Mucosa of rectum (tissue), 2 donors: ENCODE measurements around the gene BNIPL.

ENCODE experiments used
- H3K27ac ChIP-seq, 2 donors: one replicate each; pipeline ENCODE4 v1.7.0; 2013; ENCODE audit warnings: inconsistent platforms in 2 of 2, low read depth in 2 of 2, low read length in 2 of 2
- H3K27me3 ChIP-seq, 2 donors: one replicate each; pipeline ENCODE4 v1.7.0; 2013; ENCODE audit warnings: low read length in 2 of 2; ENCODE audit not compliant: control insufficient read depth in 2 of 2, insufficient read depth in 2 of 2
- H3K36me3 ChIP-seq, 2 donors: one replicate each; pipeline ENCODE4 v1.7.0; 2013; ENCODE audit warnings: low read length in 2 of 2; ENCODE audit not compliant: control insufficient read depth in 2 of 2, insufficient read depth in 2 of 2
- H3K4me1 ChIP-seq, 2 donors: one replicate each; pipeline ENCODE4 v1.7.0; 2013; ENCODE audit warnings: low read length in 2 of 2, mild to moderate bottlenecking in 1 of 2; ENCODE audit not compliant: control insufficient read depth in 2 of 2, insufficient read depth in 2 of 2
- H3K4me3 ChIP-seq, 2 donors: one replicate each; pipeline ENCODE4 v1.7.0; 2013; ENCODE audit warnings: low read length in 2 of 2
- H3K9ac ChIP-seq, 2 donors: one replicate each; pipeline ENCODE4 v1.7.0; 2013; ENCODE audit warnings: low read length in 2 of 2, low read depth in 1 of 2, mild to moderate bottlenecking in 1 of 2
- H3K9me3 ChIP-seq, 2 donors: one replicate each; pipeline ENCODE4 v1.7.0; 2013; ENCODE audit warnings: low read length in 2 of 2; ENCODE audit not compliant: control insufficient read depth in 2 of 2
- donor health status: healthy.
- donor health status: Normal muscosa, but diverticular disease.

BNIPL gene

GRCh38 chr1:151036356-151036755 is at the start of gene BNIPL:
BNIPL (plus strand) TSS chr1:151036586; CDS start chr1:151036726, 140 bp downstream.
- Histone ChIP-seq H3K27ac (no peak within 1 kb of the TSS), H3K4me1 (no peaks in the 10 kb centered on the region), H3K4me3 (no peak within 1 kb of the TSS), H3K36me3 (peaks cover 20 to 21% of the 10 kb centered on the region in 2 donors), H3K9ac (no peak within 1 kb of the TSS), H3K9me3 (no peaks in the 10 kb centered on the region), H3K27me3 (no peaks in the 10 kb centered on the region)

GRCh38 chr1:150987924-150988323 is 48.5 kb upstream of the BNIPL start:
- Histone ChIP-seq H3K36me3 (no peaks in the 10 kb centered on the region), H3K27me3 (no peaks in the 10 kb centered on the region), H3K27ac (no peak overlapping the region), H3K9me3 (no peaks in the 10 kb centered on the region), H3K9ac (no peak overlapping the region), H3K4me3 (no peak overlapping the region), H3K4me1 (no peaks in the 10 kb centered on the region)

DNA sequence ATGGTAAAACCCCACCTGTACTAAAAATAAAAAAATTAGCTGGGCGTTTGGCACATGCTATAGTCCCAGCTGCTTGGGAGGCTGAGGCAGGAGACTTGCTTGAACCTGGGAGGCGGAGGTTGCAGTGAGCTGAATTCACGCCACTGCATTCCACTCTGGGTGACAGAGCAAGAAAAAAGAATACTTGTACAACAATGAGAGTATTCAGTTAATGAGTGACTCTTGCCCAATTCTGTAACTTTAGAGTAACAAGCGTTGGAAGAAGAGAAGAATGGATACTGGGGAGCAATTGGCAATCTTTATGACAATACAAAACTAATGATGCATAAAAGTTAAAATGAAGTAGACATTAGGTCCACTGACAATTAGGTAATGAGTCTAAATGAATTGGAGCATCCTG is 43.8 kb upstream of the BNIPL start:
- Histone ChIP-seq H3K27ac (no peak overlapping the region), H3K36me3 (peaks cover 9 to 12% of the 10 kb centered on the region in 2 donors), H3K4me1 (peaks cover 0 to 3% of the 10 kb centered on the region in 2 donors), H3K9me3 (no peaks in the 10 kb centered on the region), H3K9ac (no peak overlapping the region), H3K4me3 (no peak overlapping the region), H3K27me3 (no peaks in the 10 kb centered on the region)

- Histone ChIP-seq H3K9me3 (no peaks in the 10 kb centered on the region), H3K9ac (no peak overlapping the region), H3K36me3 (peaks cover 23 to 26% of the 10 kb centered on the region in 2 donors), H3K27me3 (no peaks in the 10 kb centered on the region), H3K4me3 (no peak overlapping the region), H3K27ac (no peak overlapping the region), H3K4me1 (peaks cover 0 to 3% of the 10 kb centered on the region in 2 donors)
These were observed 42.1 kb upstream of the BNIPL start for GRCh38 chr1:150994248-150994647.

DNA sequence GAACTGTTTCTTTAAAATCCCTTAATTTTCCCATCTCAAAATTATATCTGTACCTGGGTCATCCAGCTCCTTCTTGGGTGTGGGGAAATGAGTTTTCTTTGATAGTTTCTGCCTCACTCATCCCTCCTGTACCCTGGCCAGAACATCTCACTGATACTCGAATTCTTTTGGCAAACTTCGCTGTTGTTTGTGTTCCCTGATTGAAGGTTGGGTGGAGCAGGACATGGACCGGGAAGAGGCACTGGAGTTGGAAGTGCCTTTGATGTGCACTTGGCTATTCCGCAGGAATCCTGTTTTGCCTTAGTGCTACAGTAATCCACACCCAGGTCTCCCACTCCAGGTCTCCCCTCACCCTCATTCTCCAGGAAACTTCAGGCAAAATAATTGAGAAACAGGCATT is 40.9 kb upstream of the BNIPL start:
- no peak overlapping the region for H3K4me3 ChIP-seq
- H3K27me3 ChIP-seq, result no peaks in the 10 kb centered on the region
- H3K9ac ChIP-seq, result peak overlapping the region in 1 of 2 donors; percentile 14
- H3K27ac ChIP-seq, result no peak overlapping the region
- no peaks in the 10 kb centered on the region for H3K9me3 ChIP-seq
- peaks cover 0 to 3% of the 10 kb centered on the region in 2 donors for H3K4me1 ChIP-seq
- peaks cover 30 to 32% of the 10 kb centered on the region in 2 donors for H3K36me3 ChIP-seq

- Histone ChIP-seq H3K4me3 (no peak overlapping the region), H3K36me3 (peaks cover 30 to 34% of the 10 kb centered on the region in 2 donors), H3K4me1 (peaks cover 0 to 3% of the 10 kb centered on the region in 2 donors), H3K27me3 (no peaks in the 10 kb centered on the region), H3K9me3 (no peaks in the 10 kb centered on the region), H3K27ac (no peak overlapping the region), H3K9ac (peak overlapping the region in 1 of 2 donors; percentile 14)
These were observed 40.5 kb upstream of the BNIPL start for GRCh38 chr1:150995896-150996295.

- Histone ChIP-seq H3K9ac (no peak overlapping the region), H3K36me3 (peaks cover 44 to 47% of the 10 kb centered on the region in 2 donors), H3K9me3 (no peaks in the 10 kb centered on the region)
These were observed 39.1 kb upstream of the BNIPL start for GRCh38 chr1:150997126-150997872.

GRCh38 chr1:150997949-150998348 is 38.4 kb upstream of the BNIPL start:
- no peak overlapping the region for H3K9ac ChIP-seq
- H3K36me3 ChIP-seq, result peaks cover 46 to 52% of the 10 kb centered on the region in 2 donors
- no peak overlapping the region for H3K4me3 ChIP-seq
- H3K9me3 ChIP-seq, result no peaks in the 10 kb centered on the region
- H3K27ac ChIP-seq, result no peak overlapping the region
- no peaks in the 10 kb centered on the region for H3K27me3 ChIP-seq
- H3K4me1 ChIP-seq, result peaks cover 2 to 3% of the 10 kb centered on the region in 2 donors

More at GRCh38 chr1:150997126-150997872, 39.1 kb upstream of the BNIPL start:
- peaks cover 0 to 3% of the 10 kb centered on the region in 2 donors for H3K4me1 ChIP-seq
- H3K4me3 ChIP-seq, result no peak overlapping the region
- no peaks in the 10 kb centered on the region for H3K27me3 ChIP-seq
- H3K27ac ChIP-seq, result no peak overlapping the region

DNA sequence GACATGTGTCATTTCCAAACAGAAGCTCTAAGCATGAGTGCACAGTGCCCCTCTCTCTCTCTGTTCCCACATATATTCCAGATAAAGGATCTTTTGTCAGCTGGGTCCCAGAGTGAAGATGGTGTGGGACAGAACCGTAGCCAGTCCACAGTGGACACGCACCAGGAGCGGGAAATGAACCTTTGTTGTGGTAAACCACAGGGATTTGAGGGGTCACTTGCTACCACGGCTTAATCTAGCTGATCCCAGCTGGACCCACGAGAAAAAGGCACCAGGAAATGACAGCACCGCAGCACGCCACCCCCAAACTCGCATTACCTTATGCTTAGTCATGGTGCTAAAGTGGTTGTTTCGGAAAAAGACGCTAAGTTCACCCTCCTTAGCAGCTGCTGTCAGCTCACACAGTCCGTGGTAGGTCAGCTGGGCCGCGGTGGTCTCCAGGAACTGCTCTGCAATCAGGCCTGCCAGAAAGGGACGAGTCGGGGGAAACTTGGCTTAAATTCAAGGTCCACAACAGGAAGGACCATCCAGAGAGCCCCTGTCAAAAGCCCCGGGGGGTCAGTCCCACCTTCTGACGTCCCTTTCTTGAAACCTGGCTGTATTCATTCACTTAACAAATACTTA is 37.2 kb upstream of the BNIPL start:
- peaks cover 46 to 52% of the 10 kb centered on the region in 2 donors for H3K36me3 ChIP-seq
- no peaks in the 10 kb centered on the region for H3K9me3 ChIP-seq
- H3K27me3 ChIP-seq, result no peaks in the 10 kb centered on the region
- peaks cover 9% of the 10 kb centered on the region in 2 donors for H3K4me1 ChIP-seq
- no peak overlapping the region for H3K4me3 ChIP-seq
- H3K27ac ChIP-seq, result no peak overlapping the region
- H3K9ac ChIP-seq, result no peak overlapping the region

DNA sequence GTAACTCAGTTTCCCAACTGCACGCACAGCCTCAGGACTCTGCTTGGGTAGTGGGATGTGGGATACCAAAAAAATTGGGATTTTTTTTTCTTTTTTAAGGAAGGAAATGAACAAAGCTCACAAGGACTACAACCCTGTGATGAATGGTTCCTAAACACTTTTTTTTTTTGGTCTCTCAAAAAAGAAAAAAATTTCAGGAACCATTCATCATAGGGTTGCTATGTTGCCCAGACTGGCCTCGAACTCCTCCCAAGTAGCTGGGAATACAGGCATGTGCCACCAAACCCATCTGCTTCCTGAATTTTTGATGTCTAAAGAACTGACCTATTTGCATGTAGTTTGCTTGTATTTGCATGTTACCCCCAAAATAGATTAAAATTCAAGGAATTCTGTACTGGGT is 36.5 kb upstream of the BNIPL start:
- Histone ChIP-seq H3K27me3 (no peaks in the 10 kb centered on the region), H3K9me3 (no peaks in the 10 kb centered on the region), H3K4me3 (no peak overlapping the region), H3K27ac (no peak overlapping the region), H3K4me1 (peaks cover 11 to 15% of the 10 kb centered on the region in 2 donors), H3K9ac (no peak overlapping the region), H3K36me3 (peaks cover 46 to 52% of the 10 kb centered on the region in 2 donors)
